HepG2 (cell line): ENCODE results near the gene FTCD. TPM values are rescaled to one million over a fixed set of nuclear protein-coding genes. Genes with fewer than 3 reads are reported as not detected.

ENCODE experiments used
- ATAC-seq: fragments of 200-7000 bp; cut with Tn5 transposase; 3 replicates; pipeline ENCODE4 v1.9.1; 2020; ENCODE audit warnings: mild to moderate bottlenecking, moderate library complexity
- BruUV-seq: library from RNA; stranded (reverse); fragments of 400-500 nt; replicated peaks from 2 replicates; lab custom pipeline; 2021; lab: Mats Ljungman, UMichigan
- CTCF ChIA-PET: fragments of 300-600 bp; formaldehyde crosslinking; extraction: SDS; loops from one replicate; lab custom pipeline; 2021; ENCODE audit warnings: low total read pairs, inconsistent platforms, low intra/inter-chr PET ratio; lab: Yijun Ruan, JAX
- POLR2A ChIA-PET: fragments of 350-600 bp; sonication (Branson Sonifier 250); formaldehyde crosslinking; loops from one replicate; lab custom pipeline; 2020; ENCODE audit warnings: antibody characterized with exemption, inconsistent platforms; lab: Yijun Ruan, JAX
- DNase-seq: peaks from one replicate; pipeline ENCODE4 v3.0.0-alpha.2; 2015; ENCODE audit warnings: low spot score
- FAIRE-seq: peaks from 3 replicates; lab custom pipeline; 2011; peaks lifted over from hg19 to GRCh38; lab: Jason Lieb, UNC
- H2AFZ ChIP-seq: one replicate; pipeline ENCODE4 v1.6.1; 2011; ENCODE audit warnings: low read length, inconsistent platforms
- H3K27ac ChIP-seq: fragments of 300-600 bp; 3 replicates; pipeline ENCODE4 v1.8.0; 2011; ENCODE audit warnings: mixed run types, mild to moderate bottlenecking, mixed read lengths, low read length, inconsistent platforms; ENCODE audit not compliant: insufficient read depth; ENCODE audit errors: extremely low read length
- H3K27me3 ChIP-seq, 2 experiments: fragments of 200-600 bp in 1 of 2; 2 replicates in 1 of 2; 3 replicates in 1 of 2; pipeline versions ENCODE4 v1.6.0 to v1.8.0; 2011; ENCODE audit warnings: low read length in 2 of 2, mild to moderate bottlenecking in 2 of 2, moderate library complexity in 2 of 2, inconsistent platforms in 1 of 2; ENCODE audit not compliant: insufficient read depth in 2 of 2, control insufficient read depth in 1 of 2
- H3K36me3 ChIP-seq, 2 experiments: fragments of 200-600 bp in 1 of 2; replicated peaks in 1 of 2; 2 replicates in 1 of 2; 3 replicates in 1 of 2; pipeline versions ENCODE4 v1.5.1 to v1.8.0; 2011; ENCODE audit warnings: low read length in 2 of 2, inconsistent platforms in 1 of 2; ENCODE audit not compliant: insufficient read depth in 2 of 2, control insufficient read depth in 1 of 2
- H3K4me1 ChIP-seq: 2 replicates; pipeline ENCODE4 v1.5.1; 2012; ENCODE audit warnings: low read length, inconsistent platforms; ENCODE audit not compliant: insufficient read depth
- H3K4me2 ChIP-seq: 2 replicates; pipeline ENCODE4 v1.6.0; 2011; ENCODE audit warnings: low read depth, low read length, inconsistent platforms
- H3K4me3 ChIP-seq, 3 experiments: fragments of 200-600 bp in 1 of 3; sonication (generic), shearing (Covaris generic) in 1 of 3; replicated peaks in 1 of 3; 2 replicates each; pipeline ENCODE4 v1.5.1; 2011 to 2016; ENCODE audit warnings: low read length in 3 of 3, inconsistent platforms in 2 of 3, low read depth in 2 of 3, mild to moderate bottlenecking in 2 of 3, control low read depth in 1 of 3, mixed read lengths in 1 of 3; ENCODE audit not compliant: insufficient read depth in 1 of 3
- H3K79me2 ChIP-seq: one replicate; pipeline ENCODE4 v1.6.1; 2011; ENCODE audit warnings: low read length, inconsistent platforms; ENCODE audit not compliant: insufficient read depth
- H3K9ac ChIP-seq: 2 replicates; pipeline ENCODE4 v1.6.0; 2011; ENCODE audit warnings: mild to moderate bottlenecking, low read depth, low read length, inconsistent platforms; ENCODE audit not compliant: insufficient read depth
- H3K9me3 ChIP-seq: 2 replicates; pipeline ENCODE4 v1.5.1; 2012; ENCODE audit warnings: mild to moderate bottlenecking, low read length
- H4K20me1 ChIP-seq: 2 replicates; pipeline ENCODE4 v1.6.0; 2011; ENCODE audit warnings: inconsistent platforms, mild to moderate bottlenecking, low read length, moderate library complexity; ENCODE audit not compliant: insufficient read depth
- BCL3 ChIP-seq: sonication (generic); formaldehyde crosslinking; IDR thresholded peaks from 2 replicates; pipeline ENCODE4 v1.5.1; 2020; ENCODE audit warnings: mild to moderate bottlenecking, missing genetic modification reagents, moderate library complexity
- EZH2 ChIP-seq: conservative IDR thresholded peaks from 2 replicates; pipeline ENCODE4 v1.6.1; 2012; ENCODE audit warnings: mild to moderate bottlenecking, low read depth, low read length, moderate library complexity
- FOXJ3 ChIP-seq: sonication (generic); formaldehyde crosslinking; IDR thresholded peaks from 2 replicates; pipeline ENCODE4 v1.4.0; 2020; ENCODE audit warnings: missing genetic modification reagents, mild to moderate bottlenecking, borderline replicate concordance
- IKZF4 ChIP-seq: sonication (generic); formaldehyde crosslinking; IDR thresholded peaks from 2 replicates; pipeline ENCODE4 v1.5.1; 2020; ENCODE audit warnings: borderline replicate concordance, mild to moderate bottlenecking, low read depth, missing genetic modification reagents; ENCODE audit errors: not compliant biosample characterization
- NAIF1 ChIP-seq: sonication (generic); formaldehyde crosslinking; IDR thresholded peaks from 2 replicates; pipeline ENCODE4 v1.5.0; 2020; ENCODE audit warnings: mild to moderate bottlenecking, missing genetic modification reagents, borderline replicate concordance
- SRSF1 ChIP-seq: fragments of 200-400 bp; formaldehyde crosslinking; optimal IDR thresholded peaks from 2 replicates; pipeline ENCODE3; 2017; ENCODE audit warnings: mild to moderate bottlenecking, low read depth, low read length, moderate library complexity
- ZNF567 ChIP-seq: sonication (generic); formaldehyde crosslinking; IDR thresholded peaks from 2 replicates; pipeline ENCODE4 v1.8.1; 2023; ENCODE audit warnings: mild to moderate bottlenecking, missing genetic modification reagents, borderline replicate concordance
- ZNF570 ChIP-seq: sonication (generic); formaldehyde crosslinking; IDR thresholded peaks from 2 replicates; pipeline ENCODE4 v1.4.0; 2020; ENCODE audit warnings: mild to moderate bottlenecking, missing genetic modification reagents, borderline replicate concordance
- ZNF644 ChIP-seq: IDR thresholded peaks from 2 replicates; pipeline ENCODE4 v1.6.1; 2016; ENCODE audit warnings: low read depth
- ZNF777 ChIP-seq: sonication (generic); formaldehyde crosslinking; IDR thresholded peaks from 2 replicates; pipeline ENCODE4 v1.4.0; 2020; ENCODE audit warnings: missing genetic modification reagents
- WGBS: methylation state at CpG from one replicate; pipeline ENCODE4 v1.1.6; 2017; ENCODE audit warnings: low lambda C conversion rate; 5-methylcytosine and 5-hydroxymethylcytosine counted together
- in situ Hi-C: cut with HindIII; loops from 2 replicates; pipeline ENCODE4 v1.10.0; 2017; ENCODE audit warnings: low pct_unique_long_range_greater_than_20kb; ENCODE audit not compliant: extremely low pct_ligation_motif_present
- intact Hi-C: fragments of 100-400 bp; cut with micrococcal nuclease; formaldehyde crosslinking; loops from one replicate; pipeline ENCODE4 v1.10.0; 2022; ENCODE audit not compliant: unreplicated experiment
- polyA plus RNA-seq, 8 experiments: library from polyadenylated mRNA; depleted of rRNA in 3 of 8; stranded (reverse) in 7 of 8; unstranded in 1 of 8; fragments of >200 nt; fragmentation: Illumina TruSeq in 4 of 8; extraction: Trizol in 4 of 8; gene quantifications; 2 replicates each; pipeline versions ENCODE4 v1.2.1 to v1.2.3, GENCODE V29; 2011 to 2016; ENCODE audit warnings: low read depth in 4 of 8, missing spikeins in 1 of 8, mixed read lengths in 1 of 8; ENCODE audit not compliant: insufficient read depth in 1 of 8
- total RNA-seq, 5 experiments: library from RNA; depleted of rRNA; stranded (reverse); fragments of >200 nt; fragmentation: Illumina TruSeq; extraction: Trizol; gene quantifications; 2 replicates each; pipeline ENCODE4 v1.2.3, GENCODE V29; 2016; ENCODE audit warnings: low read depth in 1 of 5
- TF ChIP-seq, protein P1 (sequence below): sonication (generic); formaldehyde crosslinking; IDR thresholded peaks from 2 replicates; pipeline ENCODE4 v1.8.1; 2023; ENCODE audit warnings: mild to moderate bottlenecking, moderate library complexity, missing genetic modification reagents

The FTCD gene
- total and polyA plus RNA-seq, 2 of the 13 experiments (the other 11 are each of a cell fraction or from before 2014, with no cell fraction given): 75.7 to 105 TPM

DNA sequence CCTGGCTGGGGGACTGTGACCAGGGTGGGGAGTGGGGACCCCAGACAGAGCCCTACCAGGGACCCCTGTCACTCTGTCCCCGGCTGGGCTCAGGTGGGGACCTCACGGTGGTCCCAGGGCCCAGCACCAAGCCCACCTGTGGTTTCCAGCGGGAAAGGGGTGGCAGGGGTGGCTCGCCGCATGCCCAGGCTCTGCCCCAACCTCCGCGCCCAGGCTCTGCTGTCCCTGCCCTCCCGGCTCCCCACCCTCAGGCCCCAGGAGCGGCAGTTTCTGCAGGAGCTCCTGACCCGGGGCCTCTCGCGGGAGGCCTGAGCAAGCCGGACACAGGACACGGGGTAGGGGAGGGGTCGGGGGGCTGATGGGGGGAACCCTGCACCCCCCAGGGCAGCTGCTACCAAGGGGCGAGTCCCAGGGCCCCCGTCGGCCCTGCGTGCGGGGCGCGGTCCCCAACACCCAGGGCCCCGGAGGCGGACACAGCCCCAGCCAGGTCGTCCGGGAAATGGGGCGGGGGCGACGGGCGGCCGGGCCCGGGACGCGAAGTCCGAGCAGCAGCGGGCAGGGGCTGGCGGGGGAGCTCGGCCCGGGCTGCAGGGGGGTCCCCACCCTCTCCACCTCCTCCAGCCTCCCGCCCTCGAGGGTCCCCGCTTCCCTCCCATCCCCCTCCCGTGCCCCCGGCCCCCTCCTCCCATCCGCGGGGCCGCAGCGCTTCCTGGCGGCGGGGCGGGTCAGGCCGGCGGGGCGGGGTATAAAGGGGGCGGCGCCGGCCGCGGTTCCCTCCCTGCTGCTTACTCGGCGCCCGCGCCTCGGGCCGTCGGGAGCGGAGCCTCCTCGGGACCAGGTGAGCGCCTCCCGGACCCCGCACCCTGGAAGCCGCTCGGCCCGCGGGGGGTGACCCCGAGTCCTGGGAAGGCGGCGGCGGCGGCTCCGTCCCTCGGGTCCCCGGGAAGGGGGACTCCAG lies 57.8 kb downstream of the FTCD start, which contains the start of gene COL6A2 (continued):
- TF ChIP-seq, protein P1, sequence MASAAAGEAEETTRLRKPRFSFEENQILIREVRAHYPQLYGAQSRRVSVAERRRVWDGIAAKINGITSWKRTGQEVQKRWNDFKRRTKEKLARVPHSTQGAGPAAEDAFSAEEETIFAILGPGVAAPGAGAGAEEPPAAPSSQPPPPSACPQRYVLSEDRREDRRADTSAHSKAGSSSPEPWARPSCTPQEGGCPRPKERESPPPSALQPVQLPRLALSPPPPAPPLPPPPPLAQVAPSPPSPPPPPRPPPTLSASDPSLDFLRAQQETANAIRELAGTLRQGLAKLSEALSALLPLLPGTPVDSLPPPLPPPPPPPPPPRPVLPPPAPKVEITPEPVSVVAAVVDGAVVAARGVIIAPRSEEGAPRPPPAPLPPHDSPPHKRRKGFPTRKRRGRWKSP (CRISPR knock-in tag): no peak
- no peak for TF ChIP-seq ZNF644 (CRISPR knock-in tag)
- TF ChIP-seq SRSF1: no peak
- no peak for TF ChIP-seq ZNF567 (CRISPR knock-in tag)
- no peak for TF ChIP-seq ZNF570 (CRISPR knock-in tag)
- no peak for TF ChIP-seq IKZF4 (CRISPR knock-in tag)
- TF ChIP-seq ZNF777 (CRISPR knock-in tag): peak; percentile 66
- TF ChIP-seq NAIF1 (CRISPR knock-in tag): no peak
- TF ChIP-seq, all 625 proteins: peak for 3

GRCh38 chr21:46096596-46097335 lies 58.6 kb downstream of the FTCD start:
- Histone ChIP-seq H3K79me2 (no peaks in the 10 kb centered on the region), H3K4me1 (no peaks in the 10 kb centered on the region), H3K4me3 (no peak overlapping the region), H2AFZ (no peak overlapping the region), H4K20me1 (no peaks in the 10 kb centered on the region), H3K36me3 (no peaks in the 10 kb centered on the region), H3K4me2 (no peak overlapping the region), H3K27me3 (peaks cover 13 to 62% of the 10 kb centered on the region in 2 experiments), H3K9me3 (no peaks in the 10 kb centered on the region), H3K27ac (no peak overlapping the region), H3K9ac (no peak overlapping the region)
- DNase-seq (no peak), FAIRE-seq (no peak), ATAC-seq (peak; percentile 8; the same call in 2 of the 3 replicates)
- POLR2A ChIA-PET: no interaction called here
- no TSS peak for BruUV-seq
- CTCF ChIA-PET: no interaction called here
- TF ChIP-seq BCL3 (no peak), EZH2 (0 out of 2 replicates have a peak, but pooled peaks have one; percentile 32), FOXJ3 (CRISPR knock-in tag) (no peak)
- in situ Hi-C loops (no loop called here), intact Hi-C loops (no loop called here)
- 63% methylated on average over 5 of the region's 16 CpGs for WGBS
